ENCODE data around the gene TALDO1. TPM values are rescaled to one million over a fixed set of nuclear protein-coding genes. Genes with fewer than 3 reads are reported as not detected.
A peak's percentile ranks its signal among the peaks of the same experiment; 100 is the strongest.

Gene TALDO1
- total RNA-seq, 4 donors from 2014 or later = 203 to 323 (median 241) TPM

GRCh38 chr11:764322-765024 lies 17.2 kb downstream of the TALDO1 start:
- Histone ChIP-seq H3K27ac (no peak overlapping the region), H3K36me3 (peaks cover 7 to 98% (median 23%) of the 10 kb centered on the region in 3 donors), H3K9me3 (no peaks in the 10 kb centered on the region), H3K27me3 (no peaks in the 10 kb centered on the region), H3K4me1 (peaks cover 0 to 10% (median 4%) of the 10 kb centered on the region in 4 donors), H3K4me3 (no peak overlapping the region)
- no peak for DNase-seq (ENCODE audit: low spot score in 2 of 2)
- WGBS, 2 donors = 77 to 80% methylated on average over 15 to 17 of the region's 18 CpGs
- TF ChIP-seq, protein P1, sequence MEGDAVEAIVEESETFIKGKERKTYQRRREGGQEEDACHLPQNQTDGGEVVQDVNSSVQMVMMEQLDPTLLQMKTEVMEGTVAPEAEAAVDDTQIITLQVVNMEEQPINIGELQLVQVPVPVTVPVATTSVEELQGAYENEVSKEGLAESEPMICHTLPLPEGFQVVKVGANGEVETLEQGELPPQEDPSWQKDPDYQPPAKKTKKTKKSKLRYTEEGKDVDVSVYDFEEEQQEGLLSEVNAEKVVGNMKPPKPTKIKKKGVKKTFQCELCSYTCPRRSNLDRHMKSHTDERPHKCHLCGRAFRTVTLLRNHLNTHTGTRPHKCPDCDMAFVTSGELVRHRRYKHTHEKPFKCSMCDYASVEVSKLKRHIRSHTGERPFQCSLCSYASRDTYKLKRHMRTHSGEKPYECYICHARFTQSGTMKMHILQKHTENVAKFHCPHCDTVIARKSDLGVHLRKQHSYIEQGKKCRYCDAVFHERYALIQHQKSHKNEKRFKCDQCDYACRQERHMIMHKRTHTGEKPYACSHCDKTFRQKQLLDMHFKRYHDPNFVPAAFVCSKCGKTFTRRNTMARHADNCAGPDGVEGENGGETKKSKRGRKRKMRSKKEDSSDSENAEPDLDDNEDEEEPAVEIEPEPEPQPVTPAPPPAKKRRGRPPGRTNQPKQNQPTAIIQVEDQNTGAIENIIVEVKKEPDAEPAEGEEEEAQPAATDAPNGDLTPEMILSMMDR (IDR thresholded peaks at IDR 0.05) = no peak
- TF ChIP-seq EP300 (IDR thresholded peaks at IDR 0.05) = no peak
- no peak for TF ChIP-seq POLR2A (IDR thresholded peaks at IDR 0.05)

GRCh38 chr11:765025-765801 lies 17.9 kb downstream of the TALDO1 start:
- WGBS, 2 donors = 66 to 73% methylated on average over 18 of the region's 19 CpGs
- Histone ChIP-seq H3K27me3 (no peaks in the 10 kb centered on the region), H3K4me1 (peaks cover 0 to 10% (median 4%) of the 10 kb centered on the region in 4 donors), H3K27ac (peak overlapping the region in 1 of 4 donors; percentile 2), H3K9me3 (no peaks in the 10 kb centered on the region), H3K36me3 (peaks cover 6 to 98% (median 19%) of the 10 kb centered on the region in 3 donors), H3K4me3 (no peak overlapping the region)
- DNase-seq (ENCODE audit: low spot score in 2 of 2) = no peak
- TF ChIP-seq, protein P1 (IDR thresholded peaks at IDR 0.05) = peak; percentile 54 to 77 (median 64)
- TF ChIP-seq POLR2A (IDR thresholded peaks at IDR 0.05) = no peak

- Histone ChIP-seq H3K27ac (peak overlapping the region in 1 of 4 donors; percentile 2), H3K9me3 (no peaks in the 10 kb centered on the region), H3K27me3 (no peaks in the 10 kb centered on the region), H3K36me3 (peaks cover 3 to 98% (median 17%) of the 10 kb centered on the region in 3 donors), H3K4me1 (peaks cover 0 to 10% (median 4%) of the 10 kb centered on the region in 4 donors), H3K4me3 (no peak overlapping the region)
- WGBS, 2 donors = 97% methylated on average over 7 to 8 of the region's 8 CpGs
- TF ChIP-seq, protein P1 (IDR thresholded peaks at IDR 0.05) = no peak
- TF ChIP-seq POLR2A (IDR thresholded peaks at IDR 0.05) (no peak), EP300 (IDR thresholded peaks at IDR 0.05) (no peak)
- DNase-seq (ENCODE audit: low spot score in 2 of 2) = no peak
These were observed 18.5 kb downstream of the TALDO1 start for GRCh38 chr11:765802-766091.

DNA sequence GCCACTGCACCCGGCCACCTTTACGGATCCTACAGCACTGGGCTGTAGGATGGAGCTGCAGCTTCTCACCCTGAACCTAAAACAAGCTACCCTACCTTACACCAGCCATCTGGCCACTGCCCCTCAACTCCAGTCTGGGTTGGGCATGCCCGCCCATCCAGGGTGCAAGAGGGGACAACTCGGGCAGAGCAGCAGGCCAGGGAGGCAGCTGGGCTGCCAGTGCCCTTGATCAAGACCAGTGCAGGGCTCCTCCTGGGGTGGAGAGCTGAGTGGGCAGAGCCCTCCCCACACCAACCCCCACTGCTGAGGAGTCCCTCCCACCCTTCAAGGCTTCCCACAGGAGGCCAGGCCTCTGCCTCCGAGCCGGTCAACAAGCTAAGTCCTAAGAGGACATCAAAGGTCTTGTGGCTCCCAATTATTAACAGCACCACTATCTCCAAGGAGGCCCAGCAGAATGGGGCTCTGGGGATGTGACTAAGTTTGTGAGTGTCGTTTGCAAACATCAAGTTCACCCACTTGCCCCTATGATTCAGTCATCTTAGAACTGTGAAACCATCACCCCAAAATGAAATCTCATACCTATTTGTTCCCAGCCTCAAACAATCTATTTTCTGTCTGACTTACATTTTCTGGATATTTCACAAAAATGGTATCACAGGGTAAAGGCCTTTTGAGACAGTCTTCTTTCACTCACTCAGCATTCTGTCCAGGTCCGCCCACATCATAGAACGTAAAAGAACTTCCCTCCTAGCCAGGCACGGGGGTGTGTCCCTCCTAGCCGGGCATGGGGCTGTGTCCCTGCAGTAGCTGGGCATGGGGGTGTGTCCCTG lies 19.1 kb downstream of the TALDO1 start:
- TF ChIP-seq, protein P1 (IDR thresholded peaks at IDR 0.05) = no peak
- TF ChIP-seq POLR2A (IDR thresholded peaks at IDR 0.05) = no peak
- TF ChIP-seq EP300 (IDR thresholded peaks at IDR 0.05) = no peak
- H3K27ac ChIP-seq = peak overlapping the region in 1 of 4 donors; percentile 36
- DNase-seq (ENCODE audit: low spot score in 2 of 2) = no peak
- 58 to 69% methylated on average over 8 to 9 of the region's 11 CpGs for WGBS, 2 donors
- peaks cover 0 to 14% (median 5%) of the 10 kb centered on the region in 4 donors for H3K4me1 ChIP-seq
- H3K9me3 ChIP-seq = no peaks in the 10 kb centered on the region
- peaks cover 3 to 98% (median 15%) of the 10 kb centered on the region in 3 donors for H3K36me3 ChIP-seq
- no peaks in the 10 kb centered on the region for H3K27me3 ChIP-seq
- no peak overlapping the region for H3K4me3 ChIP-seq
